ENCODE data around the gene P4HA1. TPM values are rescaled to one million over a fixed set of nuclear protein-coding genes. Genes with fewer than 3 reads are reported as not detected.

P4HA1 gene
- total RNA-seq, 1 donor from 2014 or later: 35.6 TPM

- no peaks in the 10 kb centered on the region for H3K27me3 ChIP-seq (ENCODE audit: control insufficient read depth, insufficient read depth, low read length)
- no peak for DNase-seq (ENCODE audit: low read depth)
- H3K4me3 ChIP-seq (ENCODE audit: low read depth, low read length): no peak overlapping the region
- no peak for TF ChIP-seq CTCF (IDR thresholded peaks at IDR 0.05; ENCODE audit: insufficient read depth, low read length, poor library complexity, severe bottlenecking)
- no peaks in the 10 kb centered on the region for H3K36me3 ChIP-seq (ENCODE audit: control insufficient read depth, insufficient read depth, low read length)
These were observed 31.2 kb downstream of the P4HA1 start for GRCh38 chr10:73065441-73065840.

GRCh38 chr10:73061743-73062142 lies 34.9 kb downstream of the P4HA1 start:
- no peak for TF ChIP-seq CTCF (IDR thresholded peaks at IDR 0.05; ENCODE audit: insufficient read depth, low read length, poor library complexity, severe bottlenecking)
- H3K27me3 ChIP-seq (ENCODE audit: control insufficient read depth, insufficient read depth, low read length): no peaks in the 10 kb centered on the region
- H3K4me3 ChIP-seq (ENCODE audit: low read depth, low read length): no peak overlapping the region
- H3K36me3 ChIP-seq (ENCODE audit: control insufficient read depth, insufficient read depth, low read length): no peaks in the 10 kb centered on the region
- DNase-seq (ENCODE audit: low read depth): no peak

DNA sequence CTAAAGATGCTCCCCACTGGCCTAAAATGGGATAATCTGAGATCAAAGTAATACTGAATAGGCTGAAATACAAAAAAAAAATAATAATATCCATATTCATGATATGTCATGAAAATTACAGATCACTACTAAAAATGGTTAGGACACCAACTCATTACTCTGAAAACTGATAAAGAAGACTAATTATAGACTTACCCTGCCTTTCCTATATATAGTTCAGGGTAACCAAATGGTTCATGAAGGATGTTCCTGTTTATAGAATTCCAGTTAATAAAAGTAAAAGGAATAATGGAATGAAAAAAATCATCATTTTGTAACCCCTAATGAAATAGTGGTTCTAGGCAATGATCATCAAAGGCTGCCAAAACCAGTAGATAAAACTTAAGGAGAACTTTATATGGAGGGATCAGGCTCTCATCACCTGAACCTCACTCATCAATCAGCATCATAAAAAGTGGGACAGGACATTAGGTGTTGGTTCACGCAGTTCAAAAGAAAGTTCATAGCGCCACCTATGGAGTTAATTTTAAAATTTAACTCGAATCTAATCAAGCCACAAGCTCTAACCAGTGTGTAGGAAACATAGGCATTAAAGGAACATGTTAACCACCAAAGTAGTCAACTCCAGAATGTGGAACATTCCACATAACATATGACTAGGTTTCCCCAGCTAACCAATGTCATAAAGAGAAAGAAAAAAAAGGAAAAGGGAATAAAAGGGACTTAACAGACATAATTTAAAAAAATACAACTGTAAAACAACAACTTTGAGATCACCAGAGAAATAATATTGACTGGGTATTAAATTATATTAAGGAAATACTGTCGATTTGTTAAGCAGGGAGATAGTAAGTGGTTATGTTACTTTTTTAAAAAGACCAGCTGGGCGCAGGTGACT lies 35.7 kb downstream of the P4HA1 start:
- H3K36me3 ChIP-seq (ENCODE audit: control insufficient read depth, insufficient read depth, low read length): no peaks in the 10 kb centered on the region
- H3K4me3 ChIP-seq (ENCODE audit: low read depth, low read length): no peak overlapping the region
- DNase-seq (ENCODE audit: low read depth): no peak
- no peaks in the 10 kb centered on the region for H3K27me3 ChIP-seq (ENCODE audit: control insufficient read depth, insufficient read depth, low read length)
- TF ChIP-seq CTCF (IDR thresholded peaks at IDR 0.05; ENCODE audit: insufficient read depth, low read length, poor library complexity, severe bottlenecking): peak; percentile 34

DNA sequence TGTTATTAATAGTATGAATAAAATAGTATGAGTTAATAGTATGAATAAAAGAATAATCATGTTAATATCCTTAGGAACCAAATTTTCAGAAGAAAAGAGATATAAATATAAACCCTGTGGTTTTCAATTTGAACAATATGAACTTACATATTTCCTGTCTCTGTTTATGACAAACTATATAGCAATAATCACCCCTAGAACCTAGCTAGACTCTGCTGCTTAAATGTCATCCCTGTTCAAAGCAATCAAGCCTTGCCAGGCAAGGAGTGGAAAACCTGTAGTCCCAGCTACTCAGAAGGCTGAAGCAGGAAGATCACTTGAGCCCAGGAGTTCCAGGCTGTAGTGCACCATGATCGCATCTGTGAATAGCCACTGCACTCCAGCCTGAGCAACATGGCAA lies 36.5 kb downstream of the P4HA1 start:
- Histone ChIP-seq H3K27me3 (ENCODE audit: control insufficient read depth, insufficient read depth, low read length) (no peaks in the 10 kb centered on the region), H3K4me3 (ENCODE audit: low read depth, low read length) (no peak overlapping the region), H3K36me3 (ENCODE audit: control insufficient read depth, insufficient read depth, low read length) (no peaks in the 10 kb centered on the region)
- no peak for DNase-seq (ENCODE audit: low read depth)
- no peak for TF ChIP-seq CTCF (IDR thresholded peaks at IDR 0.05; ENCODE audit: insufficient read depth, low read length, poor library complexity, severe bottlenecking)

- no peak for DNase-seq (ENCODE audit: low read depth)
- H3K4me3 ChIP-seq (ENCODE audit: low read depth, low read length): no peak overlapping the region
- no peak for TF ChIP-seq CTCF (IDR thresholded peaks at IDR 0.05; ENCODE audit: insufficient read depth, low read length, poor library complexity, severe bottlenecking)
- H3K36me3 ChIP-seq (ENCODE audit: control insufficient read depth, insufficient read depth, low read length): no peaks in the 10 kb centered on the region
- H3K27me3 ChIP-seq (ENCODE audit: control insufficient read depth, insufficient read depth, low read length): no peaks in the 10 kb centered on the region
These were observed 38.5 kb downstream of the P4HA1 start for GRCh38 chr10:73058057-73058591.
